ENCODE results near the gene PLCB1. TPM values are rescaled to one million over a fixed set of nuclear protein-coding genes. Genes with fewer than 3 reads are reported as not detected.

Gene PLCB1
- total and polyA plus RNA-seq, 10 of the 15 experiments (the other 5 are each of a cell fraction or from before 2014, with no cell fraction given) = 0.05 to 5.3 (median 0.17) TPM; not detected in 1

DNA sequence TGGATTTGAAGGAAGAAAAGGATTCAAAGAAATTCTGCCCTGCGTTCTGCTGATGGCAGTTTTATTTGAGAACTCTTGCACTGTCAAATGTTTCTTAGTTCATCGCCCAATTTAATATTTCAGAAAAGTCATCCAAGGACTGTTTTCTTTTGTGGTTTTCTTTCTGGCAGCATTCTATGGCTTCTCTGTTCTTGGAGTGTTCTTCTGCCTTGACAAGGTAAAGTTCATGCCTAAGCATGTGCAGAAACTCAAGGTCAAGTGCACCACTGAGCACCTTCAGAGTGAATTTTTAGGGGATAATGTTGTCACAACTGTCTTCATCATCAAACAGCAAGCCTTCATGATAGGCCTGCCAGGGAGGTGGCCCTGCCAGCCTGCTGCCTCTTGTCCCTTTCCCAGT, 225.6 kb downstream of the PLCB1 start:
- intact Hi-C loops (cut with micrococcal nuclease; ENCODE audit: unreplicated experiment) (no loop called here), in situ Hi-C loops (cut with MboI) (no loop called here)
- Histone ChIP-seq H2AFZ (ENCODE audit: control insufficient read depth, low read depth, low read length) (no peak overlapping the region), H3K36me3 (ENCODE audit: control insufficient read depth in 2 of 2, insufficient read depth in 2 of 2, low read length in 1 of 2) (no peaks in the 10 kb centered on the region), H3K4me2 (ENCODE audit: control insufficient read depth, insufficient read depth) (no peak overlapping the region), H4K20me1 (ENCODE audit: control insufficient read depth, insufficient read depth) (no peaks in the 10 kb centered on the region), H3K27me3 (replicated peaks in 1 of 2; ENCODE audit: control insufficient read depth in 2 of 2, insufficient read depth in 2 of 2, low read length in 1 of 2) (no peaks in the 10 kb centered on the region), H3K4me3 (no peak overlapping the region), H3K27ac (ENCODE audit: control insufficient read depth, insufficient read depth) (no peak overlapping the region), H3K79me2 (ENCODE audit: control insufficient read depth, insufficient read depth, low read length) (no peaks in the 10 kb centered on the region), H3K4me1 (ENCODE audit: control insufficient read depth, insufficient read depth, low read length) (no peaks in the 10 kb centered on the region; the same call in 1 of the 2 replicates), H3K9ac (ENCODE audit: control insufficient read depth, insufficient read depth, low read length) (no peak overlapping the region), H3K9me3 (replicated peaks; ENCODE audit: control insufficient read depth, insufficient read depth, low read length) (no peaks in the 10 kb centered on the region)
- SMC1A ChIA-PET (ENCODE audit: uncharacterized antibody, unreplicated experiment) = no interaction called here
- TF ChIP-seq FOXM1 (IDR thresholded peaks at IDR 0.05; ENCODE audit: low read depth, low read length) (no peak), ESRRA (IDR thresholded peaks at IDR 0.05; ENCODE audit: low read length) (no peak), TCF3 (IDR thresholded peaks at IDR 0.05; ENCODE audit: borderline replicate concordance, insufficient read depth, low read depth, low read length) (no peak), REST (IDR thresholded peaks at IDR 0.05; ENCODE audit: low read depth, low read length) (no peak), TCF7 (IDR thresholded peaks at IDR 0.05; ENCODE audit: borderline replicate concordance) (no peak), NFIC (IDR thresholded peaks at IDR 0.05; ENCODE audit: low read depth, low read length) (no peak), TARDBP (IDR thresholded peaks at IDR 0.05; ENCODE audit: borderline replicate concordance) (no peak), NRF1 (conservative IDR thresholded peaks at IDR 0.05; ENCODE audit: low read depth, low read length) (no peak), DPF2 (IDR thresholded peaks at IDR 0.05) (no peak), ZNF207 (IDR thresholded peaks at IDR 0.05; ENCODE audit: borderline replicate concordance) (no peak), KLF5 (IDR thresholded peaks at IDR 0.05; ENCODE audit: partially characterized antibody) (no peak), CTCF (IDR thresholded peaks at IDR 0.05 in 2 of 3, conservative IDR thresholded peaks at IDR 0.05 in 1 of 3; ENCODE audit: control insufficient read depth in 2 of 3, extremely low read depth in 1 of 3, insufficient read depth in 1 of 3, low read depth in 3 of 3, low read length in 3 of 3) (no peak), MYB (IDR thresholded peaks at IDR 0.05; ENCODE audit: borderline replicate concordance, low read depth, low read length) (no peak), NFYB (IDR thresholded peaks at IDR 0.05; ENCODE audit: insufficient read depth, low read depth, low read length) (no peak)
- TF ChIP-seq, protein P1, sequence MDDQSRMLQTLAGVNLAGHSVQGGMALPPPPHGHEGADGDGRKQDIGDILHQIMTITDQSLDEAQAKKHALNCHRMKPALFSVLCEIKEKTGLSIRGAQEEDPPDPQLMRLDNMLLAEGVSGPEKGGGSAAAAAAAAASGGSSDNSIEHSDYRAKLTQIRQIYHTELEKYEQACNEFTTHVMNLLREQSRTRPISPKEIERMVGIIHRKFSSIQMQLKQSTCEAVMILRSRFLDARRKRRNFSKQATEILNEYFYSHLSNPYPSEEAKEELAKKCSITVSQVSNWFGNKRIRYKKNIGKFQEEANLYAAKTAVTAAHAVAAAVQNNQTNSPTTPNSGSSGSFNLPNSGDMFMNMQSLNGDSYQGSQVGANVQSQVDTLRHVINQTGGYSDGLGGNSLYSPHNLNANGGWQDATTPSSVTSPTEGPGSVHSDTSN (IDR thresholded peaks at IDR 0.05; ENCODE audit: insufficient replicate concordance, low read depth, low read length) = no peak
- CTCF ChIA-PET = interaction anchor here (1.2 kb wide), 1 partner anchor 26 kb away, joined by 3 read pairs; no protein-coding TSS in a partner anchor
- POLR2A ChIA-PET = no interaction called here
- FAIRE-seq (no peak), DNase-seq (ENCODE audit: low read depth, low spot score) (no peak), ATAC-seq (no peak)
- WGBS (ENCODE audit: insufficient coverage, insufficient replicate concordance, low lambda C conversion rate, missing lambda C conversion rate) = 8% methylated on average over 2 of the region's 2 CpGs
- RAD21 ChIA-PET (ENCODE audit: unreplicated experiment) = no interaction called here
- no TSS peak for BruUV-seq (replicated peaks)
